Activated naive CD8-positive, alpha-beta T cell treated with anti-CD3 and anti-CD28 coated beads for 36 hours (primary cell): ENCODE data around the gene PCDHA6. TPM values are rescaled to one million over a fixed set of nuclear protein-coding genes. Genes with fewer than 3 reads are reported as not detected.
"Not testable (repeated sequence)": the region's sequence is repeated elsewhere in the genome, so short reads cannot be mapped to it uniquely, and the experiment has no call there.

Experiments used
- DNase-seq: peaks from one replicate; pipeline ENCODE4 v3.0.0; 2021
- H3K27ac Mint-ChIP-seq: one replicate; pipeline ENCODE4 v1.8.0; 2022; ENCODE audit warnings: mild to moderate bottlenecking, moderate library complexity, mixed read lengths
- H3K27me3 Mint-ChIP-seq: one replicate; pipeline ENCODE4 v1.8.0; 2022; ENCODE audit warnings: mild to moderate bottlenecking, mixed read lengths
- H3K36me3 Mint-ChIP-seq: one replicate; pipeline ENCODE4 v1.8.0; 2021; ENCODE audit warnings: mild to moderate bottlenecking, mixed read lengths
- H3K4me1 Mint-ChIP-seq: one replicate; pipeline ENCODE4 v1.8.0; 2021; ENCODE audit warnings: mixed read lengths
- H3K4me3 Mint-ChIP-seq: one replicate; pipeline ENCODE4 v1.8.0; 2022; ENCODE audit warnings: mild to moderate bottlenecking, moderate library complexity, mixed read lengths
- H3K9me3 Mint-ChIP-seq: one replicate; pipeline ENCODE4 v1.8.0; 2022; ENCODE audit warnings: mixed read lengths
- total RNA-seq, 2 experiments: library from RNA; stranded (reverse); gene quantifications; one replicate each; pipeline ENCODE4 v1.2.3, GENCODE V29; 2021

PCDHA6 gene, protein sequence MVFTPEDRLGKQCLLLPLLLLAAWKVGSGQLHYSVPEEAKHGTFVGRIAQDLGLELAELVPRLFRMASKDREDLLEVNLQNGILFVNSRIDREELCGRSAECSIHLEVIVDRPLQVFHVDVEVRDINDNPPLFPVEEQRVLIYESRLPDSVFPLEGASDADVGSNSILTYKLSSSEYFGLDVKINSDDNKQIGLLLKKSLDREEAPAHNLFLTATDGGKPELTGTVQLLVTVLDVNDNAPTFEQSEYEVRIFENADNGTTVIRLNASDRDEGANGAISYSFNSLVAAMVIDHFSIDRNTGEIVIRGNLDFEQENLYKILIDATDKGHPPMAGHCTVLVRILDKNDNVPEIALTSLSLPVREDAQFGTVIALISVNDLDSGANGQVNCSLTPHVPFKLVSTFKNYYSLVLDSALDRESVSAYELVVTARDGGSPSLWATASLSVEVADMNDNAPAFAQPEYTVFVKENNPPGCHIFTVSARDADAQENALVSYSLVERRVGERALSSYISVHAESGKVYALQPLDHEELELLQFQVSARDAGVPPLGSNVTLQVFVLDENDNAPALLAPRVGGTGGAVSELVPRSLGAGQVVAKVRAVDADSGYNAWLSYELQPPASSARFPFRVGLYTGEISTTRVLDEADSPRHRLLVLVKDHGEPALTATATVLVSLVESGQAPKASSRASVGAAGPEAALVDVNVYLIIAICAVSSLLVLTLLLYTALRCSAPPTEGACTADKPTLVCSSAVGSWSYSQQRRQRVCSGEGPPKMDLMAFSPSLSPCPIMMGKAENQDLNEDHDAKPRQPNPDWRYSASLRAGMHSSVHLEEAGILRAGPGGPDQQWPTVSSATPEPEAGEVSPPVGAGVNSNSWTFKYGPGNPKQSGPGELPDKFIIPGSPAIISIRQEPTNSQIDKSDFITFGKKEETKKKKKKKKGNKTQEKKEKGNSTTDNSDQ
- total RNA-seq = not detected

DNA sequence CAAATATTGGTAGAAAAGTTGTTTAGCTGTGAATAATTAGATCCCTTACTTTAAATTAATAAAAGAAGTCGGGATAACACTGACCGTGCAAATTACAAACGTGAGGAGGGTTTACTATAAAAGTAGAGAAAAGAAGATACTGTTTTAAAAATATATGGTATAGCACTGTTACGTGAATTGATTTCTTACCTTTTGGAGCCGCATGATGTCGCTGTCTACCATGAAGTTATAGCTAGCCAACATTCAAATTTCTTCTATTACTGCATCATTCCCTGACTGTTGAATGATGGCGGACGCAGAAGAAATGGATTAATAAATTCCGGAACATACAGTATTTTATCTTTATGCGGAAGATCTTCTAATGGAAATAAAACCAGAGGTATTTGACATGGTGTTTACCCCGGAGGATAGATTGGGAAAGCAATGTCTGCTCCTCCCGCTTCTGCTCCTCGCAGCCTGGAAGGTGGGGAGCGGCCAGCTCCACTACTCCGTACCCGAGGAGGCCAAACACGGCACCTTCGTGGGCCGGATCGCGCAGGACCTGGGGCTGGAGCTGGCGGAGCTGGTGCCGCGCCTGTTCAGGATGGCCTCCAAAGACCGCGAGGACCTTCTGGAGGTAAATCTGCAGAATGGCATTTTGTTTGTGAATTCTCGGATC lies at the start of gene PCDHA6:
Gene PCDHA6, plus strand, starts transcription at position 257 of the 658 bp plus-strand sequence. Its CDS starts 132 bp downstream, at position 389.
- H3K4me3 Mint-ChIP-seq = no peak within 1 kb of the TSS
- H3K4me1 Mint-ChIP-seq = no peaks in the 10 kb centered on the region
- H3K9me3 Mint-ChIP-seq = peaks cover 23% of the 10 kb centered on the region
- no peak for DNase-seq
- peaks cover 65% of the 10 kb centered on the region for H3K27me3 Mint-ChIP-seq
- H3K27ac Mint-ChIP-seq = no peak within 1 kb of the TSS
- H3K36me3 Mint-ChIP-seq = peaks cover 17% of the 10 kb centered on the region

DNA sequence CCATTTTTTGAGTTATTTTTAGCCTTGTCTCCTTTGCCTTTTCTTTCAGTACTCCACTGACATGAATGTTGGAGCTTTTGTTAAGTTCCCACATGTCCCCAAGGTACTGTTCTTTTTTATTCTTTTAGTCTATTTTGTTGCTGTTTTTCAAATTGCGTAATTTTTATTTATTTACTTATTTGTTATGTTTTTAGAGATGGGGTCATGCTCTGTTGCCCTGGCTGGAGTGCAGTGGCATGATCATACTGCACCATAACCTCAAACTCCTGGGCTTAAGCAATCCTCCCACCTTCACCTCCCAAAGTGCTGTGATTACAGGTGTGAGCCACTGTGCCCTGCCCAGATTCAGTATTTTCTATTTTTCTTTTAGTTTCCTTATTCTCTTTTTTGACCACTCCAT lies 47.2 kb upstream of the PCDHA6 start:
- H3K4me3 Mint-ChIP-seq = no peak overlapping the region

DNA sequence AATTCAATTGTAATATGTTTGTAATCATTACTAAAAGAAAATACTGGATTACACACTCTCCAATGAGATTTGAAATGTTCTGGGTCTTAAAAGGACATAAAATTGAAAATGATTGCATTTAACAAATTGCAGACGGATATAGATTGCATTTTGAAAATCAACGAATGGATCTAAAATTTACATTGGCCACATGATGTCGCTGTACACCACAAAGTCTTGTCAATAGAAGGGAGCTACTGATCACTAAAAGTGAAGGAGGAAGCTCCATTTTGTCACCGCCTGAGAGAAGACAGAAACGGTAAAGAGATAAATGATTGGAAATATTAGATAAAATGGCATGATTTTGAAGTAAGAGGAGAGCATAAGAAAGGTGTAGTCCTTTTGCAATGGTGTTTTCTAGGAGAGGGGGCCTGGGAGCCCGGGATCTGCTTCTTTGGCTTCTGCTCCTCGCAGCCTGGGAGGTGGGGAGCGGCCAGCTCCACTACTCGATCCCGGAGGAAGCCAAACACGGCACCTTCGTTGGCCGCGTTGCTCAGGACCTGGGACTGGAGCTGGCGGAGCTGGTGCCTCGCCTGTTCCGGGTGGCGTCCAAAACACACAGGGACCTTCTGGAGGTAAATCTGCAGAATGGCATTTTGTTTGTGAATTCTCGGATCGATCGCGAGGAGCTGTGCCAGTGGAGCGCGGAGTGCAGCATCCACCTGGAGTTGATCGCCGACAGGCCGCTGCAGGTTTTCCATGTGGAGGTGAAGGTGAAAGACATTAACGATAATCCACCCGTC lies 41.7 kb upstream of the PCDHA6 start, which contains the start of gene PCDHA1:
Gene PCDHA1, plus strand, starts transcription at position 236 of the 782 bp plus-strand sequence.
- Mint-ChIP-seq H3K27ac (no peak within 1 kb of the TSS), H3K27me3 (peaks cover 44% of the 10 kb centered on the region), H3K4me1 (no peaks in the 10 kb centered on the region), H3K4me3 (no peak within 1 kb of the TSS), H3K36me3 (peaks cover 19% of the 10 kb centered on the region), H3K9me3 (peaks cover 45% of the 10 kb centered on the region)
- no peak for DNase-seq

More for the DNA sequence above, 47.2 kb upstream of the PCDHA6 start:
- Mint-ChIP-seq H3K4me1 (no peaks in the 10 kb centered on the region), H3K27me3 (peaks cover 3% of the 10 kb centered on the region), H3K27ac (no peak overlapping the region), H3K36me3 (peaks cover 10% of the 10 kb centered on the region), H3K9me3 (peaks cover 60% of the 10 kb centered on the region)
- DNase-seq = no peak

DNA sequence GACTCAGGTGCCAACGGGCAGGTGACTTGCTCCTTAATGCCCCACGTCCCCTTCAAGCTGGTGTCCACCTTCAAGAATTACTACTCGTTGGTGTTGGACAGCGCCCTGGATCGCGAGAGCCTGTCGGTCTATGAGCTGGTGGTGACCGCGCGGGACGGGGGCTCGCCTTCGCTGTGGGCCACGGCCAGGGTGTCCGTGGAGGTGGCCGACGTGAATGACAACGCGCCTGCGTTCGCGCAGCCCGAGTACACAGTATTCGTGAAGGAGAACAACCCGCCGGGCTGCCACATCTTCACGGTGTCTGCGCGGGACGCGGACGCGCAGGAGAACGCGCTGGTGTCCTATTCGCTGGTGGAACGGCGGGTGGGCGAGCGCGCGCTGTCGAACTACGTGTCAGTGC lies 40.3 kb upstream of the PCDHA6 start:
- H3K4me1 Mint-ChIP-seq, DNase-seq, H3K4me3 Mint-ChIP-seq, H3K27ac Mint-ChIP-seq: not testable (repeated sequence)
- Mint-ChIP-seq H3K36me3 (peaks cover 19% of the 10 kb centered on the region), H3K9me3 (peaks cover 47% of the 10 kb centered on the region), H3K27me3 (peaks cover 50% of the 10 kb centered on the region)

DNA sequence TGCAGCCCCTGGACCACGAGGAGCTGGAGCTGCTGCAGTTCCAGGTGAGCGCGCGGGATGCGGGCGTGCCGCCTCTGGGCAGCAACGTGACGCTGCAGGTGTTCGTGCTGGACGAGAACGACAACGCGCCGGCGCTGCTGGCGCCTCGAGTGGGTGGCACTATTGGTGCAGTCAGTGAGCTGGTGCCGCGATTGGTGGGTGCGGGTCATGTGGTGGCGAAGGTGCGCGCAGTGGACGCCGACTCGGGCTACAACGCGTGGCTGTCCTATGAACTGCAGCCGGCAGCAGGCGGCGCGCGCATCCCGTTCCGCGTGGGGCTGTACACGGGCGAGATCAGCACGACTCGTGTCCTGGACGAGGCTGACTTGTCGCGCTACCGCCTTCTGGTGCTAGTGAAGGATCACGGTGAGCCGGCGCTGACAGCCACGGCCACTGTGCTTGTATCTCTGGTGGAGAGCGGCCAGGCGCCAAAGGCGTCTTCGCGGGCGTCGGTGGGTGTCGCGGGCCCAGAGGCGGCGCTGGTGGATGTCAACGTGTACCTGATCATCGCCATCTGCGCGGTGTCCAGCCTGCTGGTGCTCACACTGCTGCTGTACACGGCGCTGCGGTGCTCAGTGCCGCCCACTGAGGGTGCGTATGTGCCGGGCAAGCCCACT lies 39.8 kb upstream of the PCDHA6 start:
- H3K36me3 Mint-ChIP-seq = peaks cover 21% of the 10 kb centered on the region
- H3K27me3 Mint-ChIP-seq = peaks cover 53% of the 10 kb centered on the region
- H3K27ac Mint-ChIP-seq, H3K4me1 Mint-ChIP-seq, DNase-seq, H3K4me3 Mint-ChIP-seq: not testable (repeated sequence)
- peaks cover 45% of the 10 kb centered on the region for H3K9me3 Mint-ChIP-seq

DNA sequence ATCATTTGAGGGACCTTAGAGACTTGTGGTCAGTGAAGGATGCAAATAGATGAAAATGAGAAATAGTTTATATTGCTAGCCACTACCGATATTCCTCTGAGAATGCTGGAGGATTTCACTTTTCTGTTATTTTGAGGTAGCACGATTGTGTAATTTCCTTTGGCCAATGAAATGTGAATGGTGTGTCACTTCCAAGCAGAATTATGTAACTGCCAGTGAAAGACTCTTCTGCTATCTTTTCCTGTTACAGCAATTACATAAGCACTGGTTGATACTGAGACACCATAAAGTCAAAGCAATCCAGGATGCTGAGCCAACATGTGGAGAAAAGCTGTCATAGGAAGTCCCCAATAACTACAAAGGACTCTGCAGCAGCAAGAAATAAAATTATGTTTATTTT lies 36.7 kb upstream of the PCDHA6 start:
- DNase-seq = no peak
- no peak overlapping the region for H3K27ac Mint-ChIP-seq
- H3K36me3 Mint-ChIP-seq = peaks cover 25% of the 10 kb centered on the region
- H3K27me3 Mint-ChIP-seq = peaks cover 72% of the 10 kb centered on the region
- peaks cover 40% of the 10 kb centered on the region for H3K9me3 Mint-ChIP-seq
- H3K4me1 Mint-ChIP-seq = no peaks in the 10 kb centered on the region
- H3K4me3 Mint-ChIP-seq = no peak overlapping the region

DNA sequence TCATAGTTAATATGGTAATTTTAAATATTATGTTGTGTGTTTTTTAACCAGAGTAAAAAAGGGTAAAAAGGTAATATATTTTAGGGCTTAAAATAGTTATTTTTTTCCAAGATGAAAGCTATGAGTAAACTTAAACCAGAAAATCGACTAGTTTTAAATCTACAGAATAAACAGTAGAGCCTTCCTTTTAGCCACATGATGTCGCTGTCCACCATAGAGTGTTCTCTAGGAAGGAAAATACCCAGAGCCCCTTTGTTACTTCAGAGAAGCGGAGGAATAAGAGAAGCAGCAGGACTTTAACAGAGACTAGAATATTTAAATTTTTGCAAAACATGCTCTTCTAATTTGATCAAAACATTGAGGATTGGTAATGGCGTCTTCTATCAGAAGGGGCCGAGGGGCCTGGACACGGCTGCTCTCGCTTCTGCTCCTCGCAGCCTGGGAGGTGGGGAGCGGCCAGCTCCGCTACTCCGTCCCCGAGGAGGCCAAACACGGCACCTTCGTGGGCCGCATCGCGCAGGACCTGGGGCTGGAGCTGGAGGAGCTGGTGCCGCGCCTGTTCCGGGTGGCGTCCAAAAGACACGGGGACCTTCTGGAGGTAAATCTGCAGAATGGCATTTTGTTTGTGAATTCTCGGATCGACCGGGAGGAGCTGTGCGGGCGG lies 33.0 kb upstream of the PCDHA6 start, which contains the start of gene PCDHA2:
Gene PCDHA2, plus strand, starts transcription at position 258 of the 664 bp plus-strand sequence.
- no peaks in the 10 kb centered on the region for H3K4me1 Mint-ChIP-seq
- peaks cover 44% of the 10 kb centered on the region for H3K27me3 Mint-ChIP-seq
- peaks cover 30% of the 10 kb centered on the region for H3K9me3 Mint-ChIP-seq
- H3K27ac Mint-ChIP-seq = no peak within 1 kb of the TSS
- H3K36me3 Mint-ChIP-seq = peaks cover 15% of the 10 kb centered on the region
- no peak within 1 kb of the TSS for H3K4me3 Mint-ChIP-seq
- DNase-seq = no peak

DNA sequence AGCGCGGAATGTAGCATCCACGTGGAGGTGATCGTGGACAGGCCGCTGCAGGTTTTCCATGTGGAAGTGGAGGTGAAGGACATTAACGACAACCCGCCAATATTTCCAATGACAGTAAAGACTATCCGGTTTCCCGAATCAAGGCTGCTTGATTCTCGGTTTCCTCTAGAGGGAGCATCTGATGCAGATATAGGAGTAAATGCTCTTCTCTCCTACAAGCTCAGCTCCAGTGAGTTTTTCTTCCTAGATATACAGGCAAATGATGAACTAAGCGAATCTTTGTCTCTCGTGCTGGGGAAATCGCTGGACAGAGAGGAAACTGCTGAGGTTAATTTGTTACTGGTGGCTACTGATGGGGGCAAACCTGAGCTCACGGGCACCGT lies 32.5 kb upstream of the PCDHA6 start:
- peaks cover 48% of the 10 kb centered on the region for H3K27me3 Mint-ChIP-seq
- no peak overlapping the region for H3K4me3 Mint-ChIP-seq
- no peak overlapping the region for H3K27ac Mint-ChIP-seq
- no peaks in the 10 kb centered on the region for H3K4me1 Mint-ChIP-seq
- H3K36me3 Mint-ChIP-seq = peaks cover 18% of the 10 kb centered on the region
- H3K9me3 Mint-ChIP-seq = peaks cover 31% of the 10 kb centered on the region
- DNase-seq = no peak

DNA sequence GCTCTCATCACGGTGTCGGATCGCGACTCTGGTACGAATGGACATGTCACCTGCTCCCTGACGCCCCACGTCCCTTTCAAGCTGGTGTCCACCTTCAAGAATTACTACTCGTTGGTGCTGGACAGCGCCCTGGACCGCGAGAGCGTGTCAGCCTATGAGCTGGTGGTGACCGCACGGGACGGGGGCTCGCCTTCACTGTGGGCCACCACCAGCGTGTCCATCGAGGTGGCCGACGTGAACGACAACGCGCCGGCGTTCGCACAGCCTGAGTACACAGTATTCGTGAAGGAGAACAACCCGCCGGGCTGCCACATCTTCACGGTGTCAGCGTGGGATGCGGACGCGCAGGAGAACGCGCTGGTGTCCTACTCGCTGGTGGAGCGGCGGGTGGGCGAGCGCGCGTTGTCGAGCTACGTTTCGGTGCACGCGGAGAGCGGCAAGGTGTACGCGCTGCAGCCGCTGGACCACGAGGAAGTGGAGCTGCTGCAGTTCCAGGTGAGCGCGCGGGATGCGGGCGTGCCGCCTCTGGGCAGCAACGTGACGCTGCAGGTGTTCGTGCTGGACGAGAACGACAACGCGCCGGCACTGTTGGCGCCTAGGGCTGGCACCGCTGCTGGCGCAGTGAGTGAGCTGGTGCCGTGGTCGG lies 31.6 kb upstream of the PCDHA6 start:
- peaks cover 29% of the 10 kb centered on the region for H3K9me3 Mint-ChIP-seq
- not testable (repeated sequence) for H3K4me3 Mint-ChIP-seq, H3K27ac Mint-ChIP-seq, H3K4me1 Mint-ChIP-seq, DNase-seq
- peaks cover 50% of the 10 kb centered on the region for H3K27me3 Mint-ChIP-seq
- peaks cover 21% of the 10 kb centered on the region for H3K36me3 Mint-ChIP-seq

DNA sequence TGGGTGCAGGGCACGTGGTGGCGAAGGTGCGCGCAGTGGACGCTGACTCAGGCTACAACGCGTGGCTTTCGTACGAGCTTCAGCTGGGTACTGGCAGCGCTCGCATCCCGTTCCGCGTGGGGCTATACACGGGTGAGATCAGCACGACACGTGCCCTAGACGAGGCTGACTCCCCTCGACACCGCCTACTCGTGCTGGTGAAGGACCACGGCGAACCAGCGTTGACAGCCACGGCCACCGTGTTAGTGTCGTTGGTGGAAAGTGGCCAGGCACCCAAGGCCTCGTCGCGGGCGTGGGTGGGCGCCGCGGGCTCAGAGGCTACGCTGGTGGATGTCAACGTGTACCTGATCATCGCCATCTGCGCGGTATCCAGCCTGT lies 31.1 kb upstream of the PCDHA6 start:
- Mint-ChIP-seq H3K36me3 (peaks cover 24% of the 10 kb centered on the region), H3K4me1 (no peaks in the 10 kb centered on the region), H3K9me3 (peaks cover 28% of the 10 kb centered on the region), H3K27me3 (peaks cover 50% of the 10 kb centered on the region), H3K4me3 (no peak overlapping the region), H3K27ac (no peak overlapping the region)
- no peak for DNase-seq

DNA sequence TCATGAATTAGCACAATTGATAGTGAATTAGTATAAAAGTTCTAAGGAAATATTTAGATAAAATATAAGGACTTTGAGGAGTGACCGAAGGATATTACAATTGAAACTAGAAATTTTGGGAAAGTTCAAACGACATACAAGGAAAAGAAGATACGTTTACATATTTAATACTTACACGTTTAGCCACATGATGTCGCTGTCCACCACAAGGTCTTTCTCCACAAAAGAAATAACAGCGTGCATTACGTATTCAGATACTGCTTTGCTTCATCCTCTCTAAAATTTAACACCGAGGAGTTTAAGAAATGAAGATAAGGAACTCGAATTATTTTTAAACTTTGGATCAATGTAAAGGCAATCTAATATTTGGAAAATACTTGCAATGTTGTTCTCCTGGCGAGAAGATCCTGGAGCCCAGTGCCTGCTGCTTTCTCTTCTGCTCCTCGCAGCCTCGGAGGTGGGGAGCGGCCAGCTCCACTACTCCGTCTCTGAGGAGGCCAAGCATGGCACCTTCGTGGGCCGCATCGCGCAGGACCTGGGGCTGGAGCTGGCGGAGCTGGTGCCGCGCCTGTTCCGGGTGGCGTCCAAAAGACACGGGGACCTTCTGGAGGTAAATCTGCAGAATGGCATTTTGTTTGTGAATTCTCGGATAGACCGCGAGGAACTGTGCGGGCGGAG lies 26.8 kb upstream of the PCDHA6 start, which contains the start of gene PCDHA3:
Gene PCDHA3, plus strand, starts transcription at position 242 of the 678 bp plus-strand sequence.
- Mint-ChIP-seq H3K27me3 (peaks cover 37% of the 10 kb centered on the region), H3K4me3 (no peak within 1 kb of the TSS), H3K27ac (no peak within 1 kb of the TSS), H3K4me1 (no peaks in the 10 kb centered on the region), H3K36me3 (peaks cover 20% of the 10 kb centered on the region), H3K9me3 (peaks cover 28% of the 10 kb centered on the region)
- no peak for DNase-seq

DNA sequence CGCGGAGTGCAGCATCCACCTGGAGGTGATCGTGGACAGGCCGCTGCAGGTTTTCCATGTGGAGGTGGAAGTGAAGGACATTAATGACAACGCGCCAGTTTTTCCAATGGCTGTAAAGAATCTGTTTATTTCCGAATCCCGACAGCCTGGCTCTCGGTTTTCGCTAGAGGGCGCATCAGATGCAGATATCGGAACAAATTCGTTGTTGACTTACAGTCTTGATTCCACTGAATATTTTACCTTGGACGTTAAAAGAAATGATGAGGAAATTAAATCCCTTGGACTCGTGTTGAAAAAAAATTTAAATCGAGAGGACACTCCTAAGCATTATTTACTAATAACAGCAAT lies 26.3 kb upstream of the PCDHA6 start:
- no peak for DNase-seq
- Mint-ChIP-seq H3K4me1 (no peaks in the 10 kb centered on the region), H3K36me3 (peaks cover 20% of the 10 kb centered on the region), H3K27ac (no peak overlapping the region), H3K4me3 (no peak overlapping the region), H3K9me3 (peaks cover 28% of the 10 kb centered on the region), H3K27me3 (peaks cover 42% of the 10 kb centered on the region)
